GM19025 (cell line): ENCODE measurements around the gene GRB7.
A peak's percentile ranks its signal among the peaks of the same experiment; 100 is the strongest.
"Not testable (repeated sequence)": the region's sequence is repeated elsewhere in the genome, so short reads cannot be mapped to it uniquely, and the experiment has no call there.

ENCODE experiments used
- ATAC-seq: cut with Tn5 transposase; IDR thresholded peaks from one replicate; pipeline ENCODE4 v1.9.1; 2021; ENCODE audit warnings: mild to moderate bottlenecking, low read depth, moderate library complexity; ENCODE audit not compliant: unreplicated experiment

Gene GRB7

GRCh38 chr17:39730095-39730921 lies 7.4 kb upstream of the GRB7 start, which contains the start of gene MIEN1:
TSS of gene MIEN1 (minus strand) at chr17:39730532. CDS start at chr17:39730495, 37 bp downstream.
- peak; percentile 94 for ATAC-seq

DNA sequence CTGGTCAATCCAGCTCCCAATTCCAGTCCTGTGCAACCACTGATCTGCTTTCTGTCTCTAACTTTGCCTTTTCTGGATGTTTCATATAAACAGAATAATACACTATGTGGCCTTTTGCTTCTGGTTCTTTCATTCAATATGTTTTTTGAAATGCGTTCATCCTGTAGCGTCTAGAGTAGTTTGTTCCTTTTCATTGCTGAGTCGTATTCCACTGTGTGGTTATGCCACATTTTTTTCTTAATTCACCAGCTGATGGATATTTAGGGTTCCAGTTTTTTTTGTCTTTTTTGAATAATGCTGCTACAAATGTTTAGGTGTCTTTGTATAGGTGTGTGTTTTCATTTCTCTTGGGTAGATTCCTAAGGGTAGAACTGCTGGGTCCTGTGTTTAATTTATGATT lies 5.2 kb upstream of the GRB7 start:
- ATAC-seq = no peak

DNA sequence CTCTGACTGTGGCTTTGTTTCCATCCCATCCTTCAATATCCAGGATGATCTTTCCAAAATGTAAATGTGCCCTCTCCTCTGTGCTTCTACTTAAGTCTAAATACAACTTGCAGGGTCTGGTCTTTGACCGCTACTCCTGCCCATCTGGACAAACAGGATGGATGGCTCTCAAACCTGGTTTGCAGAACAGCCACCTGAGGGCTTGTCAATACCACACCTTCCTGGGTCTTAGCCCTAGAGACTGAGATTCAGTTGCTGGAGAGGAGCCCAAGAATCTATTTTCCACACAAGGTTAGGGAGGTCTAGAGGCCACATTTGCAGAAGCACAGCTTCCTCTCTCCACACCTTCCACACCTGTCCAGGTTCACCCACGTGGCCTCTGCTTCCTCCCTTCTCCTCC lies 1.9 kb upstream of the GRB7 start:
- no peak for ATAC-seq

DNA sequence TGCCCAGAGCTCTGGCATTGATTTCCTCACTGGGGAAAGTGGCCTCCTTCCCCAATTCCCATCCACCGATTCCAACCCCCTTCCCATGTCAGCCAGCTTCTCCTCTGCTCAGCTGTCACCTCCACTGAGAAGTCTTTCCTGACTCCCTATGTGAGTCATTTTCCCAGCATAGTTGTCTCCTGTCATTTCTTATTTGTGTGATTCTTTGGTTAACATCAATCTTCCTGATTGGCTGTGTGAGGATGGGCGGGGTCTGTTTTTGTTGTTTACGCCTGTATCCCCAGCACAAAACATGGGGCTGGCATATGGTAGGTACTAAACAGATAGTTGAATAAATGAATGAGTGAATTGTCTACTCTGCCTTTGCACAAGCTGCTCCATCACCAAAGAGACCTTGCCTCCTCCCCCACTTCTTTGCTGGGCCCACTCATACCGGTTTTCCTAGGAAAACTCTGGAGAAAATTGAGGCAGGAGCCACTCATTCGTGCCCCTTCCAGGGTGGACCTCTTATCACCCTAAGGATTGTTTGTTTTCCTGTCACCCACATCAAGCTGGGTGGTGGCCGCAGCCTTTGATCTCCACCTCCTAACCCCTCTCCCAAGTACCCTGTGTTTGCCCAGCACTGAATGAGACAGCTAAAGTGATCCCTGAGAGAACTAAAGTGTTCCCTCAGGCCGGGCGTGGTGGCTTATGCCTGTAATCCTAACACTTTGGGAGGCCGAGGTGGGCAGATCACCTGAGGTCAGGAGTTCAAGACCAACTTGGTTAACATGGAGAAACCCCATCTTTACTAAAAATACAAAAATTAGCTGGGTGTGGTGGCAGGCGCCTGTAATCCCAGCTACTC lies 1.2 kb upstream of the GRB7 start:
- no peak for ATAC-seq

GRCh38 chr17:39737206-39737759 lies 455 bp upstream of the GRB7 start:
- ATAC-seq = no peak

- no peak for ATAC-seq
Observed at GRCh38 chr17:39738568-39738901, 797 bp downstream of the GRB7 start.

DNA sequence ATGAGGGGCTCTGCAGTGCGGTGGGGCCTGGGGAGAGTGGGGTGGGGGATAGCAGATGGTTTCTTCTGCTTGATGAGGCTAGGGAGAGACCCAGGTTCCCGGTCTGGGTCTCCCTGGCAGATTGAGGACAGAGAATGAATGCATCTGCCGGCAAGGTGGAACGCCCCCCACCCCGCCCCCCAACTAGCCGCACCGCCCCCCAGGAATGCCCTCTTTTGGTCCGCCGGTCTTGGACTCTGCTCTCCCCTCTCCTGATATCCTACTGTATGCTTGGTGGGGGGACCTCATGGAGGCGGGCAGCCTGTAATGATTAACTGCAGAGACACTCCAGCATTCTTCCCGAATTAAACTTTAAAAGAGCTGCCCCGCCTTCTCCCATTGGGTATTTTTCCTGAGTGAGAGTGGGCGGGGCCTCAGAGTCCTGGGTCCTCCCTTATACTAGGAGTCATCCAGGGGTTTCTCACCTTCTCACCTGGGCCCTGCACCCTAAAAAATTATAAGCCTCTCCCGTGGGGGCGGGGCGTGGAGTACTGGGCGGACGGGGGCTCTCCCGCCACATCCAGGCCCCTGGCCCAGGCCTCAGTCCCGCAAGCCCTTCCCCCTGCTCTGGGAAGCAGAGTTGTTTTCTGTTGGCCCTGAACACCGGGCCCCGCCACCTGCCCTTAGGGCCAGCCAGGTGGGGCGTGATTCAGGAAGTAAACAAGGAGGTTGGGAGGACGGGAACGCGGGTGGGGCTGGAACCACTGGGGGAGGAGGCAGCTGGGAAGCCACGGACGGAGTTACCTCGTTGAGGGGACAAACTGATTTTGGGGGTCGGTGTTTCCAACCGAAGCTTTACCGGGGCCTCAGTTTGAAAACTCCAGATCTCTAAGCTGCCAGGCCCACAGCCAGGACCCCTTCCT lies 1.5 kb downstream of the GRB7 start:
- ATAC-seq = no peak

- ATAC-seq = no peak
Observed at GRCh38 chr17:39739885-39740356, 2.2 kb downstream of the GRB7 start.

DNA sequence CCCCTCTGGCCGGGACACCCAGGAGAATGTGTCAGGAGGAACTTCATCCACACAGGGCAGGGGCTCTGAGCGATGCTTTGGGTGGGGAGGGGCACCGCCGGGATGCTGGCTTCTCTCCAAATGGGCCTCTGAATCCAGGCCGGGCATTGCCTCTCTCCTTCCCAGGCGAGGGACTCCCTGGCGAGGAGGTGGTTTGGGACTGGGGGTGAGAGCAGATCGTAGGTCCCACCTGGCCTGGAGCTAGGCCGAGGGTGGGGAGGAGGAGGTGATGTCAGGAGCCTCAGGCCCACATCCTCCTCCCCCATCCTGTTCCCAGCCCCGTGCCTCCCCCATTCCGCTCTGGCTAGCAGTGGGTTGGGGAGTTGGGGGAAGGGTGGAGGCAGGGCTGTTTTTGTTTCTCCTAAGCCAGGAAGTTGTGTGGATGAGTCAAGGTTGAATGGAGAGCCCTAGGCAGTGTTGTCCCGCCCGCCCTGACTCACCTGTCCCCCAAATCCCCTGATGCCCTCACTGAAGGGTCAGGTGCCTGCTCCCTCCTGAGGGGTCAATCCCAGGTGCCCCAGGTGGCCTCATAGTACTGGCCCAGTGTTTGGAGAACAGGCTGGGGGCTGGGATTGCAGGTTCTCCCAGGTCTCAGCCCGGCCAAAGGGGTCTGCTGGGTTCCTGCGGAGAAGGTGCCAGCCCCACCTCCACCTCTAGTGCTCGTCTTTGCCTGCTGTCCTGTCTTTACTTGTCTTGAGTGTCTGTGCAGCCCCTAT lies 2.8 kb downstream of the GRB7 start:
- ATAC-seq = no peak

DNA sequence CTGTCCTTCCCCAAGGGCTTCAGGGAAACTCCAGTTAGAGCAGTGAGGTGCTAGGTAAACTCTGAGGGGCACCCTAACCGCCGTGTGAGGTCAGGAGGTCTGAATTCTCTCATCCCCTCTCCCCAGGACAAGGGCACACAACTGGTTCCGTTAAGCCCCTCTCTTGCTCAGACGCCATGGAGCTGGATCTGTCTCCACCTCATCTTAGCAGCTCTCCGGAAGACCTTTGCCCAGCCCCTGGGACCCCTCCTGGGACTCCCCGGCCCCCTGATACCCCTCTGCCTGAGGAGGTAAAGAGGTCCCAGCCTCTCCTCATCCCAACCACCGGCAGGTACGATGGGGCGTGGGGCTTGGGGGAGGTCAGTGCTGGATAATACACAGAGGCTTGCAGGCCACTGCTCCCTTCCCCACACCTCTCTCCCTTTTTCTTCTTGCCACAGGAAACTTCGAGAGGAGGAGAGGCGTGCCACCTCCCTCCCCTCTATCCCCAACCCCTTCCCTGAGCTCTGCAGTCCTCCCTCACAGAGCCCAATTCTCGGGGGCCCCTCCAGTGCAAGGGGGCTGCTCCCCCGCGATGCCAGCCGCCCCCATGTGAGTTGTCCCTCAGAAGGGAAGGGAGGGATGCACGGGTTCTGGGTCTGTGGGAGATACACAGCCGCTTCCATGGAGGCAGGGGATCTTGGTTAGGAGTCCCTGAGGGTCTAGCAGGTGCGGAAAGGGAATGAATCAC lies 4.6 kb downstream of the GRB7 start:
- no peak for ATAC-seq

DNA sequence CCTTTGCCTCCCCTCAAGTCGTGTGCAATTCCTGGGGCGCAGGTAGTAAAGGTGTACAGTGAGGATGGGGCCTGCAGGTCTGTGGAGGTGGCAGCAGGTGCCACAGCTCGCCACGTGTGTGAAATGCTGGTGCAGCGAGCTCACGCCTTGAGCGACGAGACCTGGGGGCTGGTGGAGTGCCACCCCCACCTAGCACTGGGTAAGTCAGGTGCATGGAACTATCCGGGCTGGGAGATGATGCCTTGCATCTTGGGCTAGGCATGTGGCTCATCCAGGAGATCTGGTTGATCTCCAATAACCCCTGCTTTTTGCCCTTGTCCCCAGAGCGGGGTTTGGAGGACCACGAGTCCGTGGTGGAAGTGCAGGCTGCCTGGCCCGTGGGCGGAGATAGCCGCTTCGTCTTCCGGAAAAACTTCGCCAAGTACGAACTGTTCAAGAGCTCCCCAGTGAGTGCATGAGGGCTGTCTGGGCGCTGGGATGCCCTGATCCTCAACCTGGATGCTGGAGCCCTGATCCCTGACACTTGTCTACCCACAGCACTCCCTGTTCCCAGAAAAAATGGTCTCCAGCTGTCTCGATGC lies 5.2 kb downstream of the GRB7 start:
- ATAC-seq = no peak

- ATAC-seq = no peak
Observed at GRCh38 chr17:39744075-39744835, 6.5 kb downstream of the GRB7 start.

DNA sequence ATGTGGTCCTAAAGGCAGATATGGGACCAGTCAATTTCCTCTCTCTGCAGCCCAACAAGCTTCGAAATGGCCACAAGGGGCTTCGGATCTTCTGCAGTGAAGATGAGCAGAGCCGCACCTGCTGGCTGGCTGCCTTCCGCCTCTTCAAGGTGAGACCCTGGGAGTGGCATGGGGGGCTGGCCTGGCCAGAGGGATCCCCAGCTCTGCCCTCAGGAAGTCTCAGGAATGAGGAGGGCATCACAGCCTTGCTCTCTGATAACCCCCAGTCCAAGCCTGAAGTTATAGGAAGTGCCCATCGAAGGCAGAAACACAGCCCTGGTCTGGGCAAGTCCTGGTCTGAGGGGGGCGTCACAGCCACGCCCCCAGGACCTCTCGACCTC lies 7.1 kb downstream of the GRB7 start:
- ATAC-seq = no peak

DNA sequence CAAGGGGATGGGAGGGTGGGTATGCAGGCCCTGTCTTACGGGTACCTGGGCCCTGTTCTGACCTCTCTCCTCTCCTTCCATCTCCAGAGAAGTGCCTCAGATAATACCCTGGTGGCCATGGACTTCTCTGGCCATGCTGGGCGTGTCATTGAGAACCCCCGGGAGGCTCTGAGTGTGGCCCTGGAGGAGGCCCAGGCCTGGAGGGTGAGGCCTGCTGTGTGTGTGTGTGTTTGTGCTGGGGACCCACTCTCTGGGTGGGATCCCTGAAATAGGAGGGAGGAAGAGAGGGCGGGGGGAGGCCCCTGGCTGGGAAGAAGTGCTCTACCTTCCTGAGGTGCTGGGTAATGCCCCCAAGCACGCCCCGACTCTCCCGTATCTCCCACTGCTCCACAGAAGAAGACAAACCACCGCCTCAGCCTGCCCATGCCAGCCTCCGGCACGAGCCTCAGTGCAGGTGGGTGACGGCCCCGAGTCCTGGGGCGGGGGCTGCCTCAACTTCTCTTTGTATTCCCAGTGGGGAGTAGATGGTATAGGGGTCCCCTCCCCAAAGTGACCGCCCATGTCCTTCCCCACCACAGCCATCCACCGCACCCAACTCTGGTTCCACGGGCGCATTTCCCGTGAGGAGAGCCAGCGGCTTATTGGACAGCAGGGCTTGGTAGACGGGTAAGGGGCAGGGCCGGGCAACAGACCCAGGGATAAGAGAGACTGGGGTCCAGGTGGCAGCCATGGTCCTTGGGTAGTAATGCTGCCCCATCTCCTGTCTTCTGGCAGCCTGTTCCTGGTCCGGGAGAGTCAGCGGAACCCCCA lies 7.8 kb downstream of the GRB7 start:
- no peak for ATAC-seq

DNA sequence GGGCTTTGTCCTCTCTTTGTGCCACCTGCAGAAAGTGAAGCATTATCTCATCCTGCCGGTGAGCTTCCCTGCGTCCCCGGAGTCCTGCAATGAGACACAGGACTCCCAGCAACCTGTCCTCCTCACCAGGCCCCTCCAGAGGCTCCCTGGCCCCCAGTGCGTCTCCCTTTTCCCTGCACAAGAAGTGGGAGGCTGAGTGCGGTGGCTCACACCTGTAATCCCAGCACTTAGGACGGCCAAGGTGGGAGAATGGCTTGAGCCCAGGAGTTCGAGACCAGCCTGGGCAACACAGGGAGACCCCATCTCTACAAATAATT lies 8.4 kb downstream of the GRB7 start:
- no peak for ATAC-seq

DNA sequence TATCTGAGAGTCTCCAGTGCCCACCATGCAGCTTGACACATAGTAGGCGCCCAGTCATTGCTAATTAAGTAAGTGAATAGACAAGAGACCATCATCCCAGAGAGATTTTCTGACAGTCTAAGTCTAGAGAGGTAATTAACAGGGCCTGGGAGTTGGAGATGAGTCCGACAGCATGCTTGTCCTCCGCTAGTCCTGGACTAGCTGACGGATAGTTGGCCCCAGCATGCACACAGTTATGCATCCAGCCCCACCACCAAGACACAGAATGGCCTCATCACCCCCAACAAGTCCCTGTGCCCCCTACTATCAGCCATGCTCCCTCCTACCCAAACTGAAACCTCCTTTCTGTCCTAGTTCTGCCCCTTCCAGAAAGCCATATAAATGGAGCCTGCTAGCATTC lies 10.0 kb downstream of the GRB7 start:
- ATAC-seq = no peak

GRCh38 chr17:39748444-39749034 lies 10.8 kb downstream of the GRB7 start:
- not testable (repeated sequence) for ATAC-seq
